ENCODE results near the gene ACVR1. TPM values are rescaled to one million over a fixed set of nuclear protein-coding genes. Genes with fewer than 3 reads are reported as not detected.

ACVR1 gene
- total RNA-seq, 1 donor from 2014 or later: 66.6 TPM

DNA sequence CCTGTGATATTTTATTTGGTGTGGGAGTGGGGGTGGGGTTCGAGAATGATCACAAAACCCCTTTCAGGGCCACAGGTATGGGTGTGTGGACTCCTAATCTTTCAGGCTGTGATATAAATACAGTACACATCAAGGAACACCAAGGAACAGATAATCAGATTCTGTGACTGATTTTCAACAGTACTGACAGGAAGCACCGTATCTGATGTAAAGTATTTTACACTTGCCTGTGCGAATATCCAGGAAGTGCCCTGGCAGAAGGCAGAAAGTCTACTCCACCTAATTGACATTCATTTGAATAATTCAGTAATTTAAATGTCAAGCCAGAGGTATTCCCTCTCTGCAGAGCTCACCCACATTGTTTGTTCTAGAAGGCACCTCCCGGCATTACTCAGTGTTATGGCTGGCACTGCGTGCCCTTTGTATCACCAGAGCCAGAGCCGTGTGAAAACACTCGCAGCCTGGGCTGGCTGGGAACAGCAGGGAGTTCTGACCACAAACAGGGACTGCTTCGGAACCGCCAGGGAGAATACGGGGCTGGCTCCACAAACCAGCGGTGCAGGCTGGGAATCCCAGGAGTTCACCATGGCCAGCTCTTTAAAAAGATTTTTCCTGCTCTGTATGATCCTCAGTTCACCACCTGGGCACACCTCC, 91.8 kb downstream of the ACVR1 start:
- H3K36me3 Mint-ChIP-seq (ENCODE audit: unreplicated experiment): peaks cover 17% of the 10 kb centered on the region
- DNase-seq (ENCODE audit: extremely low spot score, unreplicated experiment): peak; percentile 84
- H3K27me3 Mint-ChIP-seq (ENCODE audit: unreplicated experiment): no peaks in the 10 kb centered on the region
- H3K9me3 Mint-ChIP-seq (ENCODE audit: unreplicated experiment): no peaks in the 10 kb centered on the region
- TF ChIP-seq, protein P1, sequence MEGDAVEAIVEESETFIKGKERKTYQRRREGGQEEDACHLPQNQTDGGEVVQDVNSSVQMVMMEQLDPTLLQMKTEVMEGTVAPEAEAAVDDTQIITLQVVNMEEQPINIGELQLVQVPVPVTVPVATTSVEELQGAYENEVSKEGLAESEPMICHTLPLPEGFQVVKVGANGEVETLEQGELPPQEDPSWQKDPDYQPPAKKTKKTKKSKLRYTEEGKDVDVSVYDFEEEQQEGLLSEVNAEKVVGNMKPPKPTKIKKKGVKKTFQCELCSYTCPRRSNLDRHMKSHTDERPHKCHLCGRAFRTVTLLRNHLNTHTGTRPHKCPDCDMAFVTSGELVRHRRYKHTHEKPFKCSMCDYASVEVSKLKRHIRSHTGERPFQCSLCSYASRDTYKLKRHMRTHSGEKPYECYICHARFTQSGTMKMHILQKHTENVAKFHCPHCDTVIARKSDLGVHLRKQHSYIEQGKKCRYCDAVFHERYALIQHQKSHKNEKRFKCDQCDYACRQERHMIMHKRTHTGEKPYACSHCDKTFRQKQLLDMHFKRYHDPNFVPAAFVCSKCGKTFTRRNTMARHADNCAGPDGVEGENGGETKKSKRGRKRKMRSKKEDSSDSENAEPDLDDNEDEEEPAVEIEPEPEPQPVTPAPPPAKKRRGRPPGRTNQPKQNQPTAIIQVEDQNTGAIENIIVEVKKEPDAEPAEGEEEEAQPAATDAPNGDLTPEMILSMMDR (IDR thresholded peaks at IDR 0.05): no peak
- peak overlapping the region; percentile 89 for H3K27ac Mint-ChIP-seq (ENCODE audit: unreplicated experiment)
- H3K4me3 Mint-ChIP-seq (ENCODE audit: unreplicated experiment): peak overlapping the region; percentile 63
- peaks cover 53% of the 10 kb centered on the region for H3K4me1 Mint-ChIP-seq (ENCODE audit: unreplicated experiment)

- Mint-ChIP-seq H3K4me3 (ENCODE audit: unreplicated experiment) (no peak overlapping the region), H3K9me3 (ENCODE audit: unreplicated experiment) (no peaks in the 10 kb centered on the region), H3K27me3 (ENCODE audit: unreplicated experiment) (no peaks in the 10 kb centered on the region), H3K27ac (ENCODE audit: unreplicated experiment) (no peak overlapping the region), H3K4me1 (ENCODE audit: unreplicated experiment) (peaks cover 49% of the 10 kb centered on the region), H3K36me3 (ENCODE audit: unreplicated experiment) (peaks cover 19% of the 10 kb centered on the region)
- DNase-seq (ENCODE audit: extremely low spot score, unreplicated experiment): no peak
- TF ChIP-seq, protein P1 (IDR thresholded peaks at IDR 0.05): no peak
Measured at GRCh38 chr2:157783245-157783644, 92.9 kb downstream of the ACVR1 start.

- no peaks in the 10 kb centered on the region for H3K9me3 Mint-ChIP-seq (ENCODE audit: unreplicated experiment)
- DNase-seq (ENCODE audit: extremely low spot score, unreplicated experiment): no peak
- H3K4me1 Mint-ChIP-seq (ENCODE audit: unreplicated experiment): peaks cover 46% of the 10 kb centered on the region
- H3K27ac Mint-ChIP-seq (ENCODE audit: unreplicated experiment): no peak overlapping the region
- TF ChIP-seq, protein P1 (IDR thresholded peaks at IDR 0.05): peak; percentile 44
- H3K27me3 Mint-ChIP-seq (ENCODE audit: unreplicated experiment): no peaks in the 10 kb centered on the region
- H3K4me3 Mint-ChIP-seq (ENCODE audit: unreplicated experiment): no peak overlapping the region
- H3K36me3 Mint-ChIP-seq (ENCODE audit: unreplicated experiment): peaks cover 20% of the 10 kb centered on the region
Measured at GRCh38 chr2:157782057-157782845, 93.9 kb downstream of the ACVR1 start.

GRCh38 chr2:157780211-157780610, 95.9 kb downstream of the ACVR1 start:
- H3K4me3 Mint-ChIP-seq (ENCODE audit: unreplicated experiment): no peak overlapping the region
- TF ChIP-seq, protein P1 (IDR thresholded peaks at IDR 0.05): no peak
- H3K27me3 Mint-ChIP-seq (ENCODE audit: unreplicated experiment): no peaks in the 10 kb centered on the region
- peaks cover 32% of the 10 kb centered on the region for H3K4me1 Mint-ChIP-seq (ENCODE audit: unreplicated experiment)
- peaks cover 27% of the 10 kb centered on the region for H3K36me3 Mint-ChIP-seq (ENCODE audit: unreplicated experiment)
- H3K9me3 Mint-ChIP-seq (ENCODE audit: unreplicated experiment): no peaks in the 10 kb centered on the region
- DNase-seq (ENCODE audit: extremely low spot score, unreplicated experiment): no peak
- no peak overlapping the region for H3K27ac Mint-ChIP-seq (ENCODE audit: unreplicated experiment)

GRCh38 chr2:157779794-157780193, 96.3 kb downstream of the ACVR1 start:
- H3K27ac Mint-ChIP-seq (ENCODE audit: unreplicated experiment): no peak overlapping the region
- no peak for DNase-seq (ENCODE audit: extremely low spot score, unreplicated experiment)
- TF ChIP-seq, protein P1 (IDR thresholded peaks at IDR 0.05): no peak
- H3K27me3 Mint-ChIP-seq (ENCODE audit: unreplicated experiment): no peaks in the 10 kb centered on the region
- H3K9me3 Mint-ChIP-seq (ENCODE audit: unreplicated experiment): no peaks in the 10 kb centered on the region
- no peak overlapping the region for H3K4me3 Mint-ChIP-seq (ENCODE audit: unreplicated experiment)
- peaks cover 28% of the 10 kb centered on the region for H3K4me1 Mint-ChIP-seq (ENCODE audit: unreplicated experiment)
- H3K36me3 Mint-ChIP-seq (ENCODE audit: unreplicated experiment): peaks cover 29% of the 10 kb centered on the region

Data from osteocyte (in vitro differentiated cells).